Mesodermal cell (in vitro differentiated cells): ENCODE results near the gene SND1.

Source experiments
- H3K27ac ChIP-seq: 2 replicates; pipeline ENCODE4 v1.7.0; 2013; ENCODE audit warnings: mild to moderate bottlenecking, low read depth, low read length, moderate library complexity; ENCODE audit not compliant: severe bottlenecking
- H3K36me3 ChIP-seq: 2 replicates; pipeline ENCODE4 v1.7.1; 2013; ENCODE audit warnings: mild to moderate bottlenecking, low read length, moderate library complexity; ENCODE audit not compliant: control insufficient read depth, insufficient read depth
- H3K4me1 ChIP-seq: one replicate; pipeline ENCODE4 v1.7.1; 2013; ENCODE audit warnings: mild to moderate bottlenecking, low read length; ENCODE audit not compliant: insufficient read depth, control insufficient read depth, poor library complexity, severe bottlenecking
- H3K4me3 ChIP-seq: 2 replicates; pipeline ENCODE4 v1.7.0; 2013; ENCODE audit warnings: low read length, control low read depth, mild to moderate bottlenecking; ENCODE audit not compliant: insufficient read depth, poor library complexity, severe bottlenecking; ENCODE audit errors: extremely low read depth
- H3K9me3 ChIP-seq: 2 replicates; pipeline ENCODE4 v1.7.1; 2013; ENCODE audit warnings: mild to moderate bottlenecking, low read length, moderate library complexity; ENCODE audit not compliant: control insufficient read depth
- WGBS, 2 experiments: methylation state at CpG; one replicate each; pipeline ENCODE4 v1.1.5; 2013; ENCODE audit warnings: missing lambda C conversion rate in 2 of 2; ENCODE audit not compliant: insufficient coverage in 2 of 2; 5-methylcytosine and 5-hydroxymethylcytosine counted together

SND1 gene

DNA sequence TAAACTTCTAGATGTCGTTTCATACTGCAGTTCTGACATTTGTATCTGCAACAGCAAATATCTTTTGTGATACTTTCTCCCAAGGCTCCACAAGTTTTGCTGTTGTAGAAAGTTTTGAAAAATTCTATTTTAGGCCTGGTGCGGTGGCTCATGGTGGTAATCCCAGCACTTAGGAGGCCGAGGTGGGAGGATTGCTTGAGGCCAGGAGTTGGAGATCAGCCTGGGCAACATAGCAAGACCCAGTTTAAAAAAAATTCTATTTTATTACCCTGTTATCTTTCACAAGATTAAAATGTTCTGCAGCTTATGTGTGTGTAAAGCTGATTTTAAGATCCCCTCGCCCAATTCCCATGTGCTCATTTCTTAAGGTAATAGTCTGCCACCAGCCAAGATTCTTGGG lies 1.4 kb downstream of the SND1 start:
- Histone ChIP-seq H3K27ac (no peak overlapping the region), H3K36me3 (peaks cover 38% of the 10 kb centered on the region), H3K4me1 (peaks cover 19% of the 10 kb centered on the region), H3K4me3 (peak overlapping the region; percentile 97), H3K9me3 (no peaks in the 10 kb centered on the region)
- WGBS, 2 experiments, result 80 to 93% methylated on average over 1 to 3 of the region's 4 CpGs

DNA sequence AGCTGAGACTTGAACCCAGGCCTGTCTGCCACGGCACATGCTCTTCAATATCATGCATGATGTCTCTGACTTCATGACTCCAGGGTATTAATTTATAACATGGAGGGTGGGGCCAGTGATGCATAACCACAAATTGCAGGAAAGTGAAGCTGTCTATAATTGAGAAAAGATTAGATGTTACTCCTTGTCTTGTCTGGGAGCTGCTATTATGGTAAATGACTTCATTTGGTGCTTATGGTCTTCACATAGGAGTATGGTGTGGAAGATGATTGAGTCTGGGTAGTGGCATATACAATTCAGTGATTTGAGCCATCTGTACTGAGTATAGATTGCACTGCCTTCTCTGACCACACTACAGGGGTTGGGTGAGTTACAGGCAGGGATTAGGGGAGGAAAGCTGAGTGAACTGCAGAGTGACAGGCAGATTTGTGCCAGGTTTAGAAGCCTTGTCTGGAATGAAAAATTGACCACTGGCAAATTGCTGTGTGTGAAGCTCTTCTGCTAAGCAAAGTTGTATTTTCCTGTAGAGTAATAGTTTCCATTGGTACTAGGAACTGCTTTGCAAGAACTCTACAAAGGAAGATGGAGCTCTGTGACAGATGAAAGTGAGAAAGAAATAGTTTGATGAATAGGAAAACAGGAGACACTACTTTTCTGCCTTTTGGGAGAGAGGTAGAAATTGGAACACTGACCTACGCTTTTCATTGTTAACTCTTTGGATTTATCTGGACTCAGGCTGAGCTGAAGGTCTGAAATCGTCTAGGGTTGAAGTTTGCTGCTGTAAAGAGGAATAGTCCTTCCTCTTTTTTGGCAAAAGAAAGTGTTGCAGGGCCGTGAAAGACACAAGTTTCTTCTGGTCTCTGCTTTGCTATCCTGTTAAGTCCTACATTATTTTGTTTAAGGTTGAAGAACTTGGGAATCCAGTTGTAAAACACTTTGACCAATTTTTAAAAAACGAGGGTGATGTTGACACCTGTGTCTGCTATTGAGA lies 2.7 kb downstream of the SND1 start:
- Histone ChIP-seq H3K36me3 (peaks cover 49% of the 10 kb centered on the region), H3K4me3 (peak overlapping the region; percentile 97), H3K27ac (no peak overlapping the region), H3K9me3 (no peaks in the 10 kb centered on the region), H3K4me1 (peaks cover 19% of the 10 kb centered on the region)
- 88 to 94% methylated on average over 3 to 4 of the region's 5 CpGs for WGBS, 2 experiments

DNA sequence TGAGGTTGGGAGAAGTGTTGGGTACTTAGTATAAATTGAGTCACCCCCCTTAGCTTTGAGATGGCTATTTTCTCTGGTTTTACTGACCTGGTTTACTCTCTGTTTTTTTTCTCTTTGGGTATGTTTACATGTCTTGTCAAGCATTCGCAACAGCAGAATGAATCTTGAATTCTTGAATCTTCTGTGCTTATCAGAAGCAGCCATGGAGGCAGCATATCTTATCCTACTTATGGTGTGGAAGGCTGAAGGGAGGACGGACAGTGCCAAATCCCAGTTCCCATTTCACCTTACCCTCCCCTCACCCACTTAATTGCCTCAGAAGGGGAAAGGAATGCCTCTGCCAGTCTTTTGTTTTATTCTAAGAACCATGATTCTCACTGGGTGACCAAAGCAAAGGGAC lies 3.7 kb downstream of the SND1 start:
- peaks cover 18% of the 10 kb centered on the region for H3K4me1 ChIP-seq
- peaks cover 59% of the 10 kb centered on the region for H3K36me3 ChIP-seq
- H3K4me3 ChIP-seq, result no peak overlapping the region
- no peak overlapping the region for H3K27ac ChIP-seq
- WGBS, 2 experiments, result 100% methylated on average over 1 of the region's 2 CpGs
- no peaks in the 10 kb centered on the region for H3K9me3 ChIP-seq

DNA sequence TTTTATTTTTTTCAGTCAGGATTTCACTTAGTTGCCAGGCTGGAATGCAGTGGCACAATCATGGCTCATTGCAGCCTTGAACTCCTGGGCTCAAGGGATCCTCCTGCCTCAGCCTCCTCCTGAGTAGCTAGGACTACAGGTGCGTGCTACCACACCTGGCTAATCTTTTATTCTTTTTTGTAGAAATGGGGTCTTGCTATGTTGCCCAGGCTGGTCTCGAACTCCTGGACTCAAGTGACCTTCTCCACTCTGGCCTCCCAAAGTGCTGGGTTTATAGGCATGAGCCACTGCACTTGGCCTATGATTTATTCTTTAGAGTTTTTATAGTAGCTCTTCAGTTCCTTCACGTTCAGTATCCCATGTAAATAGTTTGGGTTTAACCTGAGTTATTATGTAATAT lies 5.5 kb downstream of the SND1 start:
- Histone ChIP-seq H3K27ac (no peak overlapping the region), H3K36me3 (peaks cover 76% of the 10 kb centered on the region), H3K4me3 (no peak overlapping the region), H3K4me1 (peaks cover 12% of the 10 kb centered on the region), H3K9me3 (no peaks in the 10 kb centered on the region)
- 92 to 100% methylated on average over 2 of the region's 3 CpGs for WGBS, 2 experiments

DNA sequence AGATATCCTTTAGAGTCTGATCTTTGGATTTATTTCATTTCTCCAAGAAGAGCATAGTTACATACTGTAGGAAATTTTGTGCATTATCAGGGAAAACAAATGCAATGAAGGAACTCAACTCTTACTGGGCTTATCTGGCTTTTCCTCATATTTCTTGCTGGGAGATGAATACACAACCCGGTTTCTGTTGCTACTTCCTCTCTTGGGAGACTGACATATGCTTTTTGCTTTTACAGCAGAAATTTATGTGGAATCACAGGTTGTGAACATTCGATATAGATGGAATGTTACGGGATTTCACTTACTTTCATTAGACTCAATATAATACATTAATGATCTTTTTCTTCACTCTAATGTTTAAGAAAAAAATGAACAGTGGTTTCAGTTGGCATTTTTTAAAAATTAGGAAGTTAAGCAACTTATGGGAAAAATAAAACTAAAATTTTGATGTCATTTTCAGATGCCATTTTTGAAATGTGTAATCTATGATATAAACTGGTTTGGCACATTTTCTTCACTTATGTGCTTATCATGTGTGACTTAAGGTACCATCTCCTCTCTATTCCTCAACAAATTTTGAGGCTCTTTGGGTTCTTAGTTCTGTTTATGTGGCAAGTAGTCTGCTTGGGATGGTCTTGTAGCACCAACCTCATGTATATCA lies 7.1 kb downstream of the SND1 start:
- peaks cover 85% of the 10 kb centered on the region for H3K36me3 ChIP-seq
- WGBS, 2 experiments, result 86% methylated on average over 1 of the region's 3 CpGs; no CpG with 5 or more reads in 1 of the 2 experiments
- no peaks in the 10 kb centered on the region for H3K9me3 ChIP-seq
- H3K4me1 ChIP-seq, result peaks cover 10% of the 10 kb centered on the region
- H3K4me3 ChIP-seq, result no peak overlapping the region
- H3K27ac ChIP-seq, result no peak overlapping the region

DNA sequence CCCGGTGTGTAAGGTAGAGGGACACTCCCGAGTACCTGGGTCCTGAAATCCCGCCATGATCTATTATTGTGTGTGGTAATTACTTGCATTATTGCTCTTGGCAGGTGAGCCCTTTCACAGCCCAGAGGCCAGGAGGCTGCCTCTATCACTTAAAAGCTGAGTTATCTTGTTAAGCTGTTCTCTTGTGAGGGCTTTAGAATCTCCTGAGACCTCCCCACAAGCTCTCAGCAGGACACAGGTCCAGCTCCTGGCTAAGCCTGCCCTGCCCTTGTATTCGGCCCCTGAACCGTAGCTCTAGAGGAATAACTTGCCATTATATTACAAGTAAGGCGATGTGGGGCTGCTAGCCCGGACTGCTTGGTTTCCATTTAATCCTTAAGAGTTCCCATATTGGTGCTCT lies 13.9 kb downstream of the SND1 start:
- H3K4me3 ChIP-seq, result no peak overlapping the region
- WGBS, 2 experiments, result 55 to 57% methylated on average over 3 to 4 of the region's 7 CpGs
- peaks cover 81% of the 10 kb centered on the region for H3K36me3 ChIP-seq
- peaks cover 10% of the 10 kb centered on the region for H3K4me1 ChIP-seq
- no peaks in the 10 kb centered on the region for H3K9me3 ChIP-seq
- H3K27ac ChIP-seq, result no peak overlapping the region

DNA sequence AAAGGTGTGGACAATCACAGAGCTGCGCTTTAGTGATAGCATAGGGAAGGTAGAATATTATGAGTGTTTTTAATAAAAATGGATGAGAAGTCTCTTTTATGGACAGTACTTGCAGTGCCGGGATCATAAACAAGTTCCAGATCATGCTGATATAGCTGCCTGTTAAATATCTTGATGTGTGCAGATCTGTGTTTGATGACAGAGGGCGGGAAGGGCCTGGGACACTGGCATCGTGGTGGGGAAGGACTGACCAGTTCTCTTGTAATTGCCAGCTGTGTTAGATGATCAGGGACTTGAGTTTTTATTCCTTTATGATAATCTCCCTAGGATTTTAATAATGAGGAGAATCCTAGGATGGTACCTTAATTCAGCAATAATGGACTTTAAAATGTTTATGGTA lies 14.6 kb downstream of the SND1 start:
- Histone ChIP-seq H3K27ac (no peak overlapping the region), H3K36me3 (peaks cover 81% of the 10 kb centered on the region), H3K4me3 (no peak overlapping the region), H3K4me1 (peaks cover 10% of the 10 kb centered on the region), H3K9me3 (no peaks in the 10 kb centered on the region)
- WGBS, 2 experiments, result 100% methylated on average over 1 to 2 of the region's 4 CpGs

DNA sequence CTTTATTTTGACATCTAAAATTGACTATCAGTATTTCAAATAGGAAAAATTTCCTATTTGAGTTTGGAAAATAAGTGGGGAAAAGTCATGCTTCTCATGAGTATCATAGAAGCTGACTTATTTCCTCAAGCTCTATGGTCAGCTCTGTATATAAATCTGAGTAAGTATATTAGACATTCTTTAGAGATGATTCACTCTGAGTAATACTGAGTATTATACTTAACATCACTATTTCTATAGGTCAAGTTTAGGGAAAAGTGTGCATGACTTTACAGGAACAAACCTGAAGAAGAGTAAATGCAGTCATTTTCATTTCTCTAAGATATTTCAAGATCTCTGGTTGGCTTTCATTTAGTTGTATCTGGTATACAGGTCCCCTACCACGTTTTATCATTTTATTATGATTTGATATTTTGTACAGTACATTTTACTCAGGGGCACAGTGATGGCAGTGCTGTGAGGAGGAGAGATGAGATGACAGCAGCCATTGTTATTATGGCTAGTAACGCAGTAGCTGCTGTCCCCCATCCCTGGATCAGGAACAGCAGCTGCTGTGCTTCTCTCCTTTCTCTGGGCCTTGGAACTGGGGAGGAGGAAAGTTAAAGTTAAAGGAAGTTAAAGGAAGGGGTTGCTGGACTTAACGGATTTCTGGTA lies 15.2 kb downstream of the SND1 start:
- H3K27ac ChIP-seq, result no peak overlapping the region
- peaks cover 10% of the 10 kb centered on the region for H3K4me1 ChIP-seq
- no peak overlapping the region for H3K4me3 ChIP-seq
- peaks cover 80% of the 10 kb centered on the region for H3K36me3 ChIP-seq
- 85 to 100% methylated on average over 2 of the region's 3 CpGs for WGBS, 2 experiments
- no peaks in the 10 kb centered on the region for H3K9me3 ChIP-seq

DNA sequence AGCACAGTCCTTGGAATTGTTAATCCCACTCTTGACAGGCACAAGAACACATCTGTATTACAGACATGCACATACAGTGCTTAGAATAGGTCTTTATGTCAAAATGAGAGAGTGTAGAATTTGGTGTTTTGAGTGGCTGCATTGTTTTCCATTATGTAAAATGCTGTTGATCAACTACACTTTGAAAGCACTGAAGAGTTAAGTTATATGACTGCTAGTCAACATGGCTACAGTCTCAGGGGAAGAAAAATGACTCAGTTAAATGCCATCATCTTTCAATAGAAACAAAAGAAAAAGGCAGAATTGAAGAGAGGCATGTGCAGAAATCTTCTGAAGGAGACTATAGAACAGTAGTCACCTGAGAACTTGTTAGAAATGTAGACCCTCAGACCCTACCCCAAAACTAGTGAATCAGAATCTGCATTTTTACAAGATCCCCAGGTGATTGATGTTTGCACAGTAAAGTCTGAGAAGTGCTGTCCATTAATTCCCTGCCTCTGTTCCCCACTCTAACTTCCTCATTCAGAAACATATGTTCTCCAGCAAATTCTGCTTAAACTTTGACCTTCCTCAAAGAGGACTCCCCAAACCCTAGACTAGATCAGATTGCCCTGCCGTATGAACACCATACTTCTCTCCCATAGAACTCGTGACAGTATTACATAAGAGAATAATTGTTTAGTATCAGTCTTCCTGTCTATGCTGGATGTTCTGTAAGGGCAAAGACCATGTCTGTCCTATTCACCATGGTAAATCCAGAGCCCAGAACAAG lies 16.0 kb downstream of the SND1 start:
- Histone ChIP-seq H3K4me1 (peaks cover 10% of the 10 kb centered on the region), H3K4me3 (no peak overlapping the region), H3K27ac (no peak overlapping the region), H3K36me3 (peaks cover 79% of the 10 kb centered on the region), H3K9me3 (no peaks in the 10 kb centered on the region)
- no CpG with 5 or more reads among the region's 2 CpGs for WGBS, 2 experiments

DNA sequence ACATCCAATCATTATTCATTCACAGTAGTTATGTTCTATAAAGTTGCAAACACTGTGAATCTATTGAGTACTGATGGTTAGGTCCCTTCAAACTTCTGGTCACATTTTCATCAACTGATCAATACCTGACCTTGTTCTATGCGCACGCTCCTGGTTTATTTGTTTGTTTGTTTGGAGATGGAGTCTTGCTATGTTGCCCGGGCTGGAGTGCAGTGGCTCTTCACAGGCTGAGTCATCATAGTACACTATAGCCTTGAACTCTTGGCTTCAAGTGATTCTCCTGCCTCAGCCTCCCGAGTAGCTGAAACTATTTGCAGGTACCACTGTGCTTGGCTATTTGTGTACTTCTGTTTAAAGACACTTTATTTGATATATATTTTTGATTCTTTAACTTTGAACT lies 19.3 kb downstream of the SND1 start:
- Histone ChIP-seq H3K9me3 (no peaks in the 10 kb centered on the region), H3K4me1 (peaks cover 18% of the 10 kb centered on the region), H3K4me3 (no peak overlapping the region), H3K36me3 (peaks cover 76% of the 10 kb centered on the region), H3K27ac (no peak overlapping the region)
- 100% methylated on average over 1 of the region's 4 CpGs; no CpG with 5 or more reads in 1 of the 2 experiments for WGBS, 2 experiments
